IPS DF 4.7 (cell line): ENCODE measurements around the gene SNAPC2.

ENCODE experiments used
- DNase-seq: peaks from one replicate; pipeline ENCODE4 v3.0.0-alpha.2; 2013; ENCODE audit warnings: low spot score; ENCODE audit errors: extremely low read depth

The SNAPC2 gene

DNA sequence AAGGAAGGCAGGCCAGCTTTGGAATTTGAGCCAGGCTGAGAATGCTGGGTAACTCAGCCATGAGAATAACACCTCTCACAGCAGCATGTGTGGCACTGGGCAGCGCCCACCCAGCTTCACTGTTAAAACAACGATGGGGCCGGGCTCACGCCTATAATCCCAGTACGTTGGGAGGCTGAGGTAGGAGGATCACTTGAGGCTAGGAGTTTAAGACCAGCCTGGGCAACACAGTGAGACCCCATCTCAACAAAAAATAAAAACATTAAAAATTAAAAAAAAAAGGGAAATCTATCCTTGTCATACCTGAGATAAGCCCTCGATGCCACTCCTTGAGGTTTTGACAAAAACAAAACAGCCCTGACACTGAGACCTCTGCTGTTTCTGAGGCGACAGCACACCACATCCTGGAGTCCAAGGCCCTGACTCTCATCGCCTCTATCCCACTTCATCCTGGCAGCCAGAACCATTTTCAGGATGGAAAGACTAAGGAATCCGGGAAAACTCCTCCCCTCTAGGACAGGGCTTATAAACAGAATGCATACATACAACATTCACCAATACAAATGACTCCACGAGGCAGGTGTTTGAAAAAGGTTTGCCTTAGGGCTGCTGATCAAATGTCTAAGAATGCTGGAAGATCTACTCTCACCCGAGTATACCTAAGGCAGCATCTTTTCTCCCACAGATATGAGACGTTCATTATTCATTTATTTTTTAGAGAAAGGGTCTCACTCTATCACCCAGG lies 46.0 kb downstream of the SNAPC2 start:
- DNase-seq = no peak

DNA sequence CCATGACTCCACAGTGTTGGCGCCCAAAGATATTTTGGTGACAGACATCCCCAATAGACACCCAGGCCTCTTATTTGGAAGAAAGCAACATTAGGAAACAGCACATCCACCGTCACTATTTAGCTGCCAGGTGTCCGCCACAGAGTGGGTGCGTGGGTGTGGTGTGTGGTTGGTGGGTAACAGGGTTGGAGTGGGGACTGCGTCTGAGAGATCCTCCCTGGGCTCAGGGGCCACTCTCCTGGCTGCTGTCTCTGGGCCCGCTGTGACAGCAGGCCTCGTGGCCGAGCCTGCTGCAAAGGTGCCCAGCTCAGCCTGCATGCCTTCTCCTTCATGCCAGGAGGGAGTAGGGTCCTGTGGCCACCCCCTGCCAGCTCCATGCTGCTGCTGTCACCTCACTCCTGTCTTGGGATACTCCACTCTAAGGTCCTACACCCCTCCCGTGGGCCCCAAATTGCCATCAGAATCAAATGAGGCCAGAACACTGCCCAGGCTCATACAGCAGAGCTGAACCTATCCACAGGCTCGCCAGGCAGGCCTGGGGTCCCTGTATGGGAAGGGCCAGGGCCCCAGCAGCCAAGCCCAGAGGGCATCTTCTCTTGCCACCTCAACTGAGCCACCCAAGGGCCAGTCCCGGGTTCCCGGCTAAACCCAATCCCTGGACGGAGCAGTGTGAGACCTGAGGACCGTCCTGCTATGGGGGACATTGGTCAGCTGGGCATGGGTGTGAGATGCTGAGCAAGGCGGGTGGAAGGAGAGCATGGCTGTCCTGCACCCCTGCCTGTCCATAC lies 48.1 kb downstream of the SNAPC2 start:
- DNase-seq = no peak

DNA sequence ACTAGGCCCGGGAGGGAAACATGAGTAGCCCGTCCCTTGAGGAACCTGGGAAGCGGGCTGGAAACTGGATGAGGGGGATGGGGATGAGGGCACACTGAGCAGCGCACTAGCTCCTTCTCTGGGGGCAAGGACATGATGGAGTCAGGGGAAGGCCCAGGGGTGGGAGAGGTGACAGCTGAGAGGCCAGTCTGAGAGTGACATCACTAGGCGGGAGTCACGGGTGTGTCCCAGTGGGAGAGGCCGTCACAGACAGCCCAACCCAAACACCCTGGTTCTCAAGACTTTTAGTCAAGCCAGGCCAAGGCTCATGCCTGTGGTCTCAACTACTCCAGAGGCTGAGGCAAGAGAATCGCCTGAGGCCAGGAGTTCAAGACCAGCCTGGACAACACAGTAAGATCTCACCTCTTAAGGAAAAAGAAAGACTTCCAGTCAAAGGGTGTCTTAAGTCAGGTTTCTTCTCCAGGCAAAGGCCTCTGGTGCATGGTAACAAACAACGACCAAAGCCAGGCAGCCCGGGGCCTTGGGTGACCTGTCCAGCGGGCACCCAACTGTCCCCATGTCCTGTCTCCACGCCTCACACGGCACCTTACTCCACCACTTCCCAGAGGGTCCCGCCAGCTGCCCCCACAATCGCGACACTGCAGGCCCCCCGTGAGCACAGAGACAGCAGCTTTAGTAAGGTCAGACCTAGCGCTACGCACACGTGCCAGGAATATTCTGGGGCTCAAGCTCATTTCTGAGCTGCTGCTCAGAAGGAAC lies 48.8 kb downstream of the SNAPC2 start:
- DNase-seq = no peak

DNA sequence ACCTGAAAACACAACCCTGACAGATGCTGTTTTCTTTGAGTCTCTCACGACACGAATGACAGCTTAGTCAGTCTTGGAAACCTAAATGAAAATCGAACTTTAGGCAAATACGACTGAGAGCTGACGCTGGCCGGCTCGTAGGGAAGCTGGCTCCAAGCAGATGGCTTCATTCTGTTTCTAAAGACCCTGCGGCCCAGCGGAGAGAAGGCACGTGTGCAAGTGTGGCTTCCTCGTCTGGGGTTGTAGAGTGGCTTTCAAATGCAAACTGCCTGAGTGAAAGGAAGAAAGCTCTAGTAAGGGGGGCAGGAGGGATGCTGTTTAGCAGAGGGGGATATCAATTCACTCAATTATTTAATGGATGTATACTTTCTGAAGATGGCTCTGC lies 49.4 kb downstream of the SNAPC2 start:
- DNase-seq = no peak

DNA sequence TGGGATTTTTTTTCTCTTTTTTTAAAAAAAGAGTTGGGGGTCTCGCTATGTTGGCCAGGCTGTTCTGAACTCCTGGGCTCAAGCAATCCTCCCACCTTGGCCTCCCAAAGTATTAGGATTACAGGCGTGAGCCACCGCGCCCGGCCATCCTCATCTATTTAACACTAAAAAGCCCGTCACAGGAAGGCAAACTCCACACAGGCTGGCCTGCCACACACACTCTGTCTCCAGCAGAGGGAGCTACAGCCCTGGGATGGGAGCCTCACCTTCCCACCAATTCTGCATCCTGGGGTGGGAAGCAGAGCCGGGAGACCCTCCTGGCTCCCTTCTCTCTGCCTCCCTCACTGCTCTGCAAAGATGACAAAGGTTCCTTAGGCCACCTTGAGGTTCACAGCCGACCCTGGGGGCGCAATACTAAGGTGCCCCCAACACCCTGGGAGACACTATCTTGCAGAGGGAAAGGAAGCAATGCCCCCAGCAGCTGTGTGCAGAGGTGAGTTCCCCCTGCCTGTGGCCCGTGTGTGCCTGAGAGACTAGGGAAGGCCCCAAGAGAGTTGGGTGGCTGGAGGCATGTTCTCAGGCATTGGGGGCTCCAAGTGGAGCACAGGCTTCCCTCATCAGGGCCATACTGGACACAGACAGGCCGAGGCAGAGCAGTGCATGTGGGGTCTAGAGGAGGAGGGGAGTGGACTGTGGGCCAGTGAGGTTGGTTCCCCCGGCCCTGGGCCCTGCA lies 50.7 kb downstream of the SNAPC2 start:
- DNase-seq = peak; percentile 46

DNA sequence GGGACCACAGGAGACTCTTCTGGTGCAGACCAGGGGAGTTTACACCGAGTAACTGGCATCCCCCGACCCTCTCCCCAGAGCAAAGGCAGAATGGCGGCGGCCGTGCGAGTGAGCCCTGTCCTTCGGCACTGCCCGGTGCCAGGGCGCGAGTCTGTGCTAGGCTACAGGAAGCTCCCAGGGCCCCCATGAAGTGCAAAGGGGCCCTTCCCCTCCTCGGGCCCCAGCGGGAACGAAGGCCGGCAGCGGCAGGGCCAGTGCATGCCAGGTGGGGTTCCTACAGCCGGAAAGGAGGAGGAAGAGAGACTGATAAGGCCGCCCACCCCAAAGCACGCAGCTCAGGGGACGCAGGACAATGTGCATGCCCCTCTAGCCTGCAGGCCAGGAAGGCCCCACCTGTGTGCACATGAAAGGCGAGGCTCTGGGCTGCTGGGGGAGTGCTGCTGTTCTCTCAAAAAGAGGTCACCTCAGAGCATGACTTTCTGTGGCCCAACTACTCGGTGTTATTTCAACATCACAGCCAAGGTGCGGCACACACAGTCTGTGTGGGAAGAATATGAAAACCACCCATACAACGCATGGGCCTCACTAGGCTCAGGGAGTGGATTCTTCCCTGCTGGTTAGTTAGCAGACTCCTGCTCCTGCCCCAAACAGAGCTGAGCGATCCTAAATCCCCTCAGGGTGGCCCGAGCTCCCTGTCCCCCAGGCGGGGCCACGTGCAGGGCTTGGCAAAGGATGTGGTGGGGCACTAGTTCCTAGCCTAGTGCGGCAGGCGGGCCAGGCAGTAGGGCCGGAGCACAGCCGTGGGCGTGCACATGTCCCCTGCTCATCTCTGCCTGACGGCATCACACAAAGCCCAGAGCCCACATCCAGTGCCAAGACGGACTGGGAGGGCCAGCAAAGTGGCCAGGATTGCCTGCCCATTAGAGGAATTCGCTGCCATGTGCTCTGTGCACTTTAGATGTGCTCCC lies 51.7 kb downstream of the SNAPC2 start:
- no peak for DNase-seq
